Measurements from ENCODE around the gene TMEM184A. TPM values are rescaled to one million over a fixed set of nuclear protein-coding genes. Genes with fewer than 3 reads are reported as not detected.

TMEM184A gene
- total RNA-seq, 4 donors from 2014 or later: 0.19 to 3.1 (median 0.32) TPM; not detected in 1

DNA sequence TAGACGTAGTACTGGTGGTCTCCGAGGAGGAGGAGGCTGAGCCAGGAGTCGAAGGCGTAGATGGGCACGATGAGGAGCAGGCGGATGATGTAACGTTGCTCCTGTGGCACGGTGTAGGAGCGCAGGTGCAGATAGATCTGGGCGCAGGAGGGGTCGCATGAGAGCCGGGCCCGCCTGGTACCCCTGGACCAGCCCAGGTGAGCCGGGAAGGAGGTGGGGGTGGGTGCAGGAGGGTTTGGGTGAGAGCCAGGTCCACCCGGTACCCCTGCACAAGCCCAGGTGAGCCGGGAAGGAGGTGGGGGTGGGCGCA lies 5.2 kb downstream of the TMEM184A start:
- DNase-seq (ENCODE audit: low spot score) (no peak), ATAC-seq (ENCODE audit: low FRiP score) (no peak)
- TF ChIP-seq, protein P1, sequence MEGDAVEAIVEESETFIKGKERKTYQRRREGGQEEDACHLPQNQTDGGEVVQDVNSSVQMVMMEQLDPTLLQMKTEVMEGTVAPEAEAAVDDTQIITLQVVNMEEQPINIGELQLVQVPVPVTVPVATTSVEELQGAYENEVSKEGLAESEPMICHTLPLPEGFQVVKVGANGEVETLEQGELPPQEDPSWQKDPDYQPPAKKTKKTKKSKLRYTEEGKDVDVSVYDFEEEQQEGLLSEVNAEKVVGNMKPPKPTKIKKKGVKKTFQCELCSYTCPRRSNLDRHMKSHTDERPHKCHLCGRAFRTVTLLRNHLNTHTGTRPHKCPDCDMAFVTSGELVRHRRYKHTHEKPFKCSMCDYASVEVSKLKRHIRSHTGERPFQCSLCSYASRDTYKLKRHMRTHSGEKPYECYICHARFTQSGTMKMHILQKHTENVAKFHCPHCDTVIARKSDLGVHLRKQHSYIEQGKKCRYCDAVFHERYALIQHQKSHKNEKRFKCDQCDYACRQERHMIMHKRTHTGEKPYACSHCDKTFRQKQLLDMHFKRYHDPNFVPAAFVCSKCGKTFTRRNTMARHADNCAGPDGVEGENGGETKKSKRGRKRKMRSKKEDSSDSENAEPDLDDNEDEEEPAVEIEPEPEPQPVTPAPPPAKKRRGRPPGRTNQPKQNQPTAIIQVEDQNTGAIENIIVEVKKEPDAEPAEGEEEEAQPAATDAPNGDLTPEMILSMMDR (IDR thresholded peaks at IDR 0.05): no peak

DNA sequence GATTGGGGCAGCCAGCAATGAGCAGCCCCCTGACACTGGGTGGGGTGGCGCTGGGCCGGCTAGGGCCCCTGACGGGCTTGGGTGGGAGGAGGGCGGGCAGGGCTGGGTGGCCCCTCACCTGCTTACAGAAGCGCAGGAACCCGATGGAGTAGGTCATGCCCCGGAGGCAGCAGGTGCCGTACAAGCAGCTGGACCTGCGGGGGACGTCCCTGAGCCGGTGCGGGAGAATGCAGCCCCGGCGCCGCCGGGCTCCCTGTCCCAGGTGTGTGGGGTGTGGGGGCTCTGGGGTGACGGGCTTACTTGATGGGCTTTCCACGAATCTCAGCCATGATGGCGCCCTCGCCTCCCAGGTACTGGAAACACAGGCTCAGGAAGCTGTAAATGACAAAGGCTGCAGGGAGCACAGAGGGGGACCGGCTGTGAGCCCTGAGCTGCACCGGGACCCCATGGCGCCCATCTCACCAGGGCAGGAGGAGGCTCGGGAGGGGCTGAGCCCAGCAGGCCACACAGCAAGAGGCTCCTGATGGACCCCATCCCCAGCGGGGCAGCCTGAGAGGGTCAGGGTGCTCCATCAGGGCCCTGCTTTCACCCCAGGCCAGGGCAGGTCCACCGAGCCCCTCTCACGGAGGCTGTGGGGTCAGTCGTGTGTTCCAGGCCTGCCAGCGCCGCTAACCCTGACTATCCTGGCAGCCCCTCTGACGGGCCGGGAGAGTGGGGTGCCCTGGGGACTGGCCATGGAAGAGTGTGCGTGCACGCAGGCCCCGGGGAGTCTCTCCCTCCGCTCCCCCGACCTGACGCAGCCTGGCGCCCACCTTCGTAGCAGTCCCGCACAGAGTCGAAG lies 5.8 kb downstream of the TMEM184A start:
- TF ChIP-seq, protein P1 (IDR thresholded peaks at IDR 0.05): no peak
- DNase-seq (ENCODE audit: low spot score) (no peak), ATAC-seq (ENCODE audit: low FRiP score) (no peak)

DNA sequence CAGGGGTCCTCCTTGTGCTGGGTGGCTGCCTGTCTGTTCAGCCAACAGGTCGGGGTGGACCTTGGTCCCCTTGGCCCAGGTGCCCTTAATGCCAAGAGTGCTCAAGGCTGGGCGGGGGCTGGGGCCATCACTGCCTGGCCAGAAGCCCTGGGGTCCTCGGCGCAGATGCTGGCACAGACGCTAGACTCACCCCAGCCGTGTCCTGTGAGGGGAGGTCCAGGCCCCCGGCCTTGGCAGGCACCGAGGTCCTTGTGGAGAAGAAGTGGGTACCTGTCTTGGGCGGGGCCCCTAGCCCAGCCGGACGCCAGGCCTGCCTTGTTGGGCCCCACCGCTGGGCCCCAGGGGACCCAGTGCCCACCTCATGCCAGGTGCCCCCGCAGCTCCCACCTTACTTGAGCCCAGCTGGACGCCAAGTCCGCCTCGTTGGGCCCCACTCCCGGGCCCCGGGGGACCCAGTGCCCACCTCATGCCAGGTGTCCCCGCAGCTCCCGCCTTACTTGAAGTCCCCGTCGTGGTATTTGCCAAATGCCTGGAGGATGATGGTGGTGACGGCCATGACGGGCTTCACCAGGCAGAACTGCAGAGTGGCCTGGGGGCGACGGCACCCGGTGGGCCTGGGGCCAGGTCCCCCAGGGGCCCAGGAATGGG lies 6.5 kb downstream of the TMEM184A start:
- TF ChIP-seq, protein P1 (IDR thresholded peaks at IDR 0.05): no peak
- no peak for ATAC-seq (ENCODE audit: low FRiP score)
- DNase-seq (ENCODE audit: low spot score): no peak

DNA sequence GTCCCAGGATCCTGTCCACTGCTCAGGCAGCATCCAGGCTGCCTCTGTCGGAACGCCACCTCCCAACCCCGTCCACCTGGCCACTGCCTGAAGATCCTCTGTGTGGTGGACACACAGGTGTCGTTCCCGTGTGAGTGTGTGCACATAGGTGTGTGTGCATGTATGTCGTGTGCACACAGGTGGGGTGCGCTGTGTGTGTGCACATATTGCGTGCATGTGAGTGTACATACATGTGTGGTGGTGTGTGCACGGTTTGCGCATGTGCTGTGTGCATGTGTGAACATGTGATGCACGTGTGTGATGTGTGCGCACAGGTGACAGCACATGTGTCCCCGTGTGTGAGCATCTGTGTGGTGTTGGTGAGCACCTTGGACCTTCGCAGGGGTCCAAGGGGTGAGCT lies 7.1 kb downstream of the TMEM184A start:
- TF ChIP-seq, protein P1 (IDR thresholded peaks at IDR 0.05): no peak
- DNase-seq (ENCODE audit: low spot score): no peak
- ATAC-seq (ENCODE audit: low FRiP score): no peak

DNA sequence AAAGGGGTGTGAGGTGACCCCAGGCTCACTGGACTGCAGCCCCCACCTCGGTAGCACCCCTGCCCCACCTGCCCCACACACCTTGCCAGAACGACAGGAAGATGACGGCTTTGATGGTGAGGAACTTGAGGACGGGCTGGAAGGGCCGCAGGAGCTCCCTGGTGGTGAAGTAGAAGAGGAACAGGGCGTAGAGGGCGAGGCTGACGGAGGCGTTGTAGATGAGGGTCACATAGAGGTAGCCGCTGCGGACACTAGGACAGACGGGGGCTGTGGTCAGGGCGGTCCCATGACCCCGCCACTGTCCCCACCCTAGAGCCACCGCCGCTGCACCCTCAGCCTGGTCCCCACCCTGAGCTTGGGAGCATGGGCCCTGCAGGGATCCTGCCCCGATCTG lies 7.6 kb downstream of the TMEM184A start:
- TF ChIP-seq, protein P1 (IDR thresholded peaks at IDR 0.05): no peak
- ATAC-seq (ENCODE audit: low FRiP score) (no peak), DNase-seq (ENCODE audit: low spot score) (no peak)

DNA sequence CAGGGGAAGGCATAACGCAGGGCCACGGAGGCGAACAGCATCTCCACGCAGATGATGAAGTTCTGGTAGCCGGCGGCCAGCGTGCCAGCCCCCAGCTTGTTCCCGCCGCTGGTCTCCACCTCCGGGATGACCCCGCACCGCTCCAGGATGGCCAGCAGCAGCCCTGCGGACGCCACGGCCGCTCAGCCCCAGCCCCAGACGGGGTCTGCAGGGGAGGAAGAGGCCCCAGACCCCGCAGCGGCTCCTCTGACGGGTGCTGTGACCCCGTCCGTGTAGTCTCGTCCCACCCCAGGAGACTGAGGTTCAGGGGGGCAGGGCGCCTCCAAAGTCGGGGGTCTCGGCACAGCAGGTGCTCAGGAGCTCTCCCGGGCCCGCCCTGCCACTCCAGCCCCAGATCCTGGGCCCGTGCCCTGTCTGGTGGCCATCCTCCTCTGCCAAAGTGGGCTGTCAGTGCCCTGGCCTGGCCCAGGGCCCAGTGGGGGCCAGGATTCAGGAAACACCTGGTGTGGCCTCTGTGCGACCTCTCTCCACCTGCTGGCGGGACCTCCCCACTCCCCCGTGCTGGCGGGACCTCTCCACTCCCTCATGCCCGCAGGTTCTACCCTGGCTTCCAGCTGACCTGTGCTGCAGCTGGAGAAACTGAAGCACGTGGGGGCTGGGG lies 8.1 kb downstream of the TMEM184A start:
- no peak for ATAC-seq (ENCODE audit: low FRiP score)
- TF ChIP-seq, protein P1 (IDR thresholded peaks at IDR 0.05): no peak
- DNase-seq (ENCODE audit: low spot score): no peak
